Tibial nerve (tissue), 4 donors: Measurements from ENCODE around the gene OR4A5. TPM values are rescaled to one million over a fixed set of nuclear protein-coding genes. Genes with fewer than 3 reads are reported as not detected.
"Not testable (repeated sequence)": the region's sequence is repeated elsewhere in the genome, so short reads cannot be mapped to it uniquely, and the experiment has no call there.

Experiments
- DNase-seq, 2 donors: peaks; one replicate each; pipeline ENCODE4 v3.0.0-alpha.2; 2019; ENCODE audit warnings: low spot score in 2 of 2
- H3K27ac ChIP-seq, 4 donors: fragments of 200-600 bp; sonication (generic) in 3 of 4; one replicate each; pipeline ENCODE4 v1.5.1; 2017 to 2019; ENCODE audit warnings: mild to moderate bottlenecking in 1 of 4
- H3K27me3 ChIP-seq, 2 donors: fragments of 200-600 bp; sonication (generic) in 1 of 2; one replicate each; pipeline versions ENCODE4 v1.5.1 to v1.6.0; 2017 to 2019
- H3K36me3 ChIP-seq, 3 donors: fragments of 200-600 bp; sonication (generic); one replicate each; pipeline ENCODE4 v1.5.1; 2018 to 2019
- H3K4me1 ChIP-seq, 4 donors: fragments of 200-600 bp; sonication (generic) in 3 of 4; one replicate each; pipeline ENCODE4 v1.5.1; 2017 to 2019
- H3K4me3 ChIP-seq, 4 donors: fragments of 200-600 bp; sonication (generic) in 3 of 4; one replicate each; pipeline ENCODE4 v1.5.1; 2017 to 2019; ENCODE audit warnings: mild to moderate bottlenecking in 1 of 4, moderate library complexity in 1 of 4
- H3K9me3 ChIP-seq, 4 donors: fragments of 200-600 bp; sonication (generic) in 3 of 4; one replicate each; pipeline ENCODE4 v1.5.1; 2017 to 2019
- WGBS, 2 donors: methylation state at CpG; one replicate each; pipeline ENCODE4 v1.1.5; 2018; 5-methylcytosine and 5-hydroxymethylcytosine counted together
- total RNA-seq, 4 donors: library from RNA; depleted of rRNA; stranded (reverse); fragments of >200 nt; gene quantifications; one replicate each; pipeline ENCODE4 v1.1.0, GENCODE V29; 2016

The OR4A5 gene, protein sequence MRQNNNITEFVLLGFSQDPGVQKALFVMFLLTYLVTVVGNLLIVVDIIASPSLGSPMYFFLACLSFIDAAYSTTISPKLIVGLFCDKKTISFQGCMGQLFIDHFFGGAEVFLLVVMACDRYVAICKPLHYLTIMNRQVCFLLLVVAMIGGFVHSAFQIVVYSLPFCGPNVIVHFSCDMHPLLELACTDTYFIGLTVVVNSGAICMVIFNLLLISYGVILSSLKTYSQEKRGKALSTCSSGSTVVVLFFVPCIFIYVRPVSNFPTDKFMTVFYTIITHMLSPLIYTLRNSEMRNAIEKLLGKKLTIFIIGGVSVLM
- not detected for total RNA-seq

DNA sequence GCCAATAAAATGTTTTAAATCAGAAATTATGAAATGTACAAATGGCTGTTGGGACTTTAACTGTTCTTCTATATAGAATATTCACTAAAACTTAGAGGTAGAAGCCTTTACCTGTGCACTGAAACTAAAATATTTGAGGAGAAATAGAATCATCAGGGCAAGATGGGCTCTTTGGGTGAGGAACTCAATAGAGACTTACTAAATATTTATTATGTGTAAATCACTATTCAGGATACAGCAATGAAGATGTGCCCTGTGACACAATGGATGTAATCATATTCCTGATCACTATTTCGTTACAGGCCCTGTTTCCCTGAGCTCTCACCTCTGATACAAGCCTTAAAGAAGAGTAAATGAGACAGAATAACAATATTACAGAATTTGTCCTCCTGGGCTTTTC, at the start of gene OR4A5:
Gene OR4A5, plus strand, starts transcription at position 301 of the 400 bp plus-strand sequence. Its CDS starts 53 bp downstream, at position 354.
- not testable (repeated sequence) for H3K27ac ChIP-seq, H3K27me3 ChIP-seq, DNase-seq, H3K36me3 ChIP-seq, H3K4me3 ChIP-seq, H3K4me1 ChIP-seq, H3K9me3 ChIP-seq
- WGBS, 2 donors, result 0% methylated on average over 1 of the region's 1 CpG

DNA sequence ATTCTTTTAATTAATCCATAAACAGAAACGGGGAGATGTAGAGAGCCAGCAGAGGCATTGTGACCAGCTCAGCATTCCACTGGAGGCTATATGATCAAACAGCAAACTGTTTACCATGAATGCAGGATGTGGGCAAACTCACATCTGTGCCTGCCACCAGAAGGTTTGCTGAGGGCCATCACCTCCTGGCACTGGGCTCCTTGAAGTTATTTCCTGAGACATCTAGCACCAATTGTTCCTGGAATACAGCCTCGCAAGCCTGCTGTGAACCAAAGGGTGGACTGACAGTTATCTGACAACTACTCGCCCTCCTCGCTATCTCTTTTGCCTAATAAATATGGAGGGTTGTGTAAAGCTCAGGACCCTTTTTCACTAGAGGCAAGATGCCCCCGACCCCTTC, 13.5 kb downstream of the OR4A5 start:
- not testable (repeated sequence) for DNase-seq, H3K27ac ChIP-seq, H3K27me3 ChIP-seq, H3K9me3 ChIP-seq, H3K4me3 ChIP-seq, H3K36me3 ChIP-seq, H3K4me1 ChIP-seq
- WGBS, 2 donors, result 64 to 72% methylated on average over 5 of the region's 5 CpGs

Other genes with a start within 250 kb of the OR4A5 start
- gene OR4C46, start 102.8 kb upstream of the OR4A5 start, total RNA-seq, result not detected